HepG2 (cell line): ENCODE data around the gene TMEM187. TPM values are rescaled to one million over a fixed set of nuclear protein-coding genes. Genes with fewer than 3 reads are reported as not detected.
A peak's percentile ranks its signal among the peaks of the same experiment; 100 is the strongest.

ENCODE experiments used
- FOXP1 ChIP-seq, 2 experiments: fragments of 450-650 bp in 1 of 2; IDR thresholded peaks; 2 replicates each; pipeline ENCODE4 v1.6.1; 2017 to 2018; ENCODE audit warnings: antibody characterized with exemption in 1 of 2
- KLF12 ChIP-seq: sonication (generic); formaldehyde crosslinking; IDR thresholded peaks from 2 replicates; pipeline ENCODE4 v1.4.0; 2020; ENCODE audit warnings: missing genetic modification reagents, borderline replicate concordance
- PAWR ChIP-seq: sonication (generic); formaldehyde crosslinking; IDR thresholded peaks from 2 replicates; pipeline ENCODE4 v1.4.0; 2020; ENCODE audit warnings: missing genetic modification reagents, mild to moderate bottlenecking, borderline replicate concordance
- POLR2A ChIP-seq, 2 experiments: IDR thresholded peaks; 2 replicates each; pipeline ENCODE4 v1.6.1; 2011; ENCODE audit warnings: low read depth in 2 of 2, low read length in 2 of 2, mild to moderate bottlenecking in 1 of 2, moderate library complexity in 1 of 2; ENCODE audit not compliant: insufficient read depth in 1 of 2
- RAD51 ChIP-seq: fragments of 450-650 bp; IDR thresholded peaks from 2 replicates; pipeline ENCODE4 v1.6.1; 2016; ENCODE audit warnings: borderline replicate concordance
- TRIM24 ChIP-seq: sonication (generic); formaldehyde crosslinking; IDR thresholded peaks from 2 replicates; pipeline ENCODE4 v1.8.0; 2022; ENCODE audit warnings: mild to moderate bottlenecking, missing genetic modification reagents
- ZMAT3 ChIP-seq: sonication (generic); formaldehyde crosslinking; conservative IDR thresholded peaks from 2 replicates; pipeline ENCODE4 v1.7.0; 2021; ENCODE audit warnings: missing genetic modification reagents
- ZNF3 ChIP-seq: IDR thresholded peaks from 2 replicates; pipeline ENCODE4 v1.7.0; 2017; ENCODE audit warnings: inconsistent platforms
- ZNF720 ChIP-seq: sonication (generic); formaldehyde crosslinking; IDR thresholded peaks from 2 replicates; pipeline ENCODE4 v1.4.0; 2020; ENCODE audit warnings: missing genetic modification reagents
- polyA plus RNA-seq, 8 experiments: library from polyadenylated mRNA; depleted of rRNA in 3 of 8; stranded (reverse) in 7 of 8; unstranded in 1 of 8; fragments of >200 nt; fragmentation: Illumina TruSeq in 4 of 8; extraction: Trizol in 4 of 8; gene quantifications; 2 replicates each; pipeline versions ENCODE4 v1.2.1 to v1.2.3, GENCODE V29; 2011 to 2016; ENCODE audit warnings: low read depth in 4 of 8, missing spikeins in 1 of 8, mixed read lengths in 1 of 8; ENCODE audit not compliant: insufficient read depth in 1 of 8
- total RNA-seq, 5 experiments: library from RNA; depleted of rRNA; stranded (reverse); fragments of >200 nt; fragmentation: Illumina TruSeq; extraction: Trizol; gene quantifications; 2 replicates each; pipeline ENCODE4 v1.2.3, GENCODE V29; 2016; ENCODE audit warnings: low read depth in 1 of 5
- TF ChIP-seq, protein P1 (sequence below): sonication (generic); formaldehyde crosslinking; IDR thresholded peaks from 2 replicates; pipeline ENCODE4 v1.4.0; 2020; ENCODE audit warnings: mild to moderate bottlenecking, missing genetic modification reagents, borderline replicate concordance
- TF ChIP-seq, protein P2 (sequence below): sonication (generic); formaldehyde crosslinking; IDR thresholded peaks from 2 replicates; pipeline ENCODE4 v1.5.1; 2020; ENCODE audit warnings: missing genetic modification reagents, mild to moderate bottlenecking, borderline replicate concordance
- TF ChIP-seq, protein P3 (sequence below): sonication (generic); formaldehyde crosslinking; IDR thresholded peaks from 2 replicates; pipeline ENCODE4 v1.4.0; 2020; ENCODE audit warnings: missing genetic modification reagents
- TF ChIP-seq, protein P4 (sequence below): sonication (generic); formaldehyde crosslinking; IDR thresholded peaks from 2 replicates; pipeline ENCODE4 v1.4.0; 2020; ENCODE audit warnings: missing genetic modification reagents, borderline replicate concordance
- TF ChIP-seq, protein P5 (sequence below): sonication (generic); formaldehyde crosslinking; IDR thresholded peaks from 2 replicates; pipeline ENCODE4 v1.4.0; 2020; ENCODE audit warnings: missing genetic modification reagents

Gene TMEM187
- total and polyA plus RNA-seq, 2 of the 13 experiments (the other 11 are each of a cell fraction or from before 2014, with no cell fraction given): 2.2 to 6.2 TPM

DNA sequence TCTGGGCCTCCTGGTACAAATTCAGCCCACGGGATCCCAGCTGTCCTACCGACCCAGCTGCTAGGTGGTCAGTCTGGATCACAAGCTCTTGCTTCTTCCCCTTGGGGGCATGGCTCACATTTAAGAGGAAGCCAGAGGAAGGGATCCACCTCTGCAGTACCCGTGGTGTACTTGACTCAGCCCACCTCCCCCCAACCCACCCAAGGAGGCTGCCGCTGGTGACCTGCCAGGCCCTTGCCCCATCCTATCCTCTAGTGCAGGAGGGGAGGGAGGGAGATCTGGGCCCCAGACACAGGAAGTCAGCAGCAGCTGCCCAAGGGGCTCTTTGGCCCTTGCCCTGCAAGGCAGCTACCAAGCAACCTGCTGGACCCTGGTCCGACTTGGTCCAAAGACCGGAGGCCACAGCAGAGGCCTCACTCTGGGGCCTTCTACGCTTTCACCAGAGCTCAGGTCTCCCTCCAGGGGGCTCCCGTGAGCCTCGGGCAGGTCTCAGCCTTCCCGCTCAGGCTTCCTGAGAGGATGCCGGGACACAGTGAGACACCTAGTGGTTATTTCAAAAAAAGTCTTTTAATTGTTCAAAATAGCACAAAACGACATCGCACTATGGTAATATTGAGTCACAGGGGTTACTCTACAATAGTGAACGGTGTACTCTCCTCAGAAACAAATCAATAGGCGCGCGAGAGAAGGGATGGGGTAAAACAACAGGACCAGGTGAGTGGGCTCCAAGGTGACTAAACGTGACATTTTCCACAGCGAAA is 25.4 kb upstream of the TMEM187 start (continued):
- TF ChIP-seq, protein P1, sequence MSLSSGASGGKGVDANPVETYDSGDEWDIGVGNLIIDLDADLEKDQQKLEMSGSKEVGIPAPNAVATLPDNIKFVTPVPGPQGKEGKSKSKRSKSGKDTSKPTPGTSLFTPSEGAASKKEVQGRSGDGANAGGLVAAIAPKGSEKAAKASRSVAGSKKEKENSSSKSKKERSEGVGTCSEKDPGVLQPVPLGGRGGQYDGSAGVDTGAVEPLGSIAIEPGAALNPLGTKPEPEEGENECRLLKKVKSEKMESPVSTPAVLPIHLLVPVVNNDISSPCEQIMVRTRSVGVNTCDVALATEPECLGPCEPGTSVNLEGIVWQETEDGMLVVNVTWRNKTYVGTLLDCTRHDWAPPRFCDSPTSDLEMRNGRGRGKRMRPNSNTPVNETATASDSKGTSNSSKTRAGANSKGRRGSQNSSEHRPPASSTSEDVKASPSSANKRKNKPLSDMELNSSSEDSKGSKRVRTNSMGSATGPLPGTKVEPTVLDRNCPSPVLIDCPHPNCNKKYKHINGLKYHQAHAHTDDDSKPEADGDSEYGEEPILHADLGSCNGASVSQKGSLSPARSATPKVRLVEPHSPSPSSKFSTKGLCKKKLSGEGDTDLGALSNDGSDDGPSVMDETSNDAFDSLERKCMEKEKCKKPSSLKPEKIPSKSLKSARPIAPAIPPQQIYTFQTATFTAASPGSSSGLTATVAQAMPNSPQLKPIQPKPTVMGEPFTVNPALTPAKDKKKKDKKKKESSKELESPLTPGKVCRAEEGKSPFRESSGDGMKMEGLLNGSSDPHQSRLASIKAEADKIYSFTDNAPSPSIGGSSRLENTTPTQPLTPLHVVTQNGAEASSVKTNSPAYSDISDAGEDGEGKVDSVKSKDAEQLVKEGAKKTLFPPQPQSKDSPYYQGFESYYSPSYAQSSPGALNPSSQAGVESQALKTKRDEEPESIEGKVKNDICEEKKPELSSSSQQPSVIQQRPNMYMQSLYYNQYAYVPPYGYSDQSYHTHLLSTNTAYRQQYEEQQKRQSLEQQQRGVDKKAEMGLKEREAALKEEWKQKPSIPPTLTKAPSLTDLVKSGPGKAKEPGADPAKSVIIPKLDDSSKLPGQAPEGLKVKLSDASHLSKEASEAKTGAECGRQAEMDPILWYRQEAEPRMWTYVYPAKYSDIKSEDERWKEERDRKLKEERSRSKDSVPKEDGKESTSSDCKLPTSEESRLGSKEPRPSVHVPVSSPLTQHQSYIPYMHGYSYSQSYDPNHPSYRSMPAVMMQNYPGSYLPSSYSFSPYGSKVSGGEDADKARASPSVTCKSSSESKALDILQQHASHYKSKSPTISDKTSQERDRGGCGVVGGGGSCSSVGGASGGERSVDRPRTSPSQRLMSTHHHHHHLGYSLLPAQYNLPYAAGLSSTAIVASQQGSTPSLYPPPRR (CRISPR knock-in tag): no peak
- TF ChIP-seq, protein P2, sequence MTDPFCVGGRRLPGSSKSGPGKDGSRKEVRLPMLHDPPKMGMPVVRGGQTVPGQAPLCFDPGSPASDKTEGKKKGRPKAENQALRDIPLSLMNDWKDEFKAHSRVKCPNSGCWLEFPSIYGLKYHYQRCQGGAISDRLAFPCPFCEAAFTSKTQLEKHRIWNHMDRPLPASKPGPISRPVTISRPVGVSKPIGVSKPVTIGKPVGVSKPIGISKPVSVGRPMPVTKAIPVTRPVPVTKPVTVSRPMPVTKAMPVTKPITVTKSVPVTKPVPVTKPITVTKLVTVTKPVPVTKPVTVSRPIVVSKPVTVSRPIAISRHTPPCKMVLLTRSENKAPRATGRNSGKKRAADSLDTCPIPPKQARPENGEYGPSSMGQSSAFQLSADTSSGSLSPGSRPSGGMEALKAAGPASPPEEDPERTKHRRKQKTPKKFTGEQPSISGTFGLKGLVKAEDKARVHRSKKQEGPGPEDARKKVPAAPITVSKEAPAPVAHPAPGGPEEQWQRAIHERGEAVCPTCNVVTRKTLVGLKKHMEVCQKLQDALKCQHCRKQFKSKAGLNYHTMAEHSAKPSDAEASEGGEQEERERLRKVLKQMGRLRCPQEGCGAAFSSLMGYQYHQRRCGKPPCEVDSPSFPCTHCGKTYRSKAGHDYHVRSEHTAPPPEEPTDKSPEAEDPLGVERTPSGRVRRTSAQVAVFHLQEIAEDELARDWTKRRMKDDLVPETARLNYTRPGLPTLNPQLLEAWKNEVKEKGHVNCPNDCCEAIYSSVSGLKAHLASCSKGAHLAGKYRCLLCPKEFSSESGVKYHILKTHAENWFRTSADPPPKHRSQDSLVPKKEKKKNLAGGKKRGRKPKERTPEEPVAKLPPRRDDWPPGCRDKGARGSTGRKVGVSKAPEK: no peak
- no peak for TF ChIP-seq ZMAT3
- TF ChIP-seq PAWR (CRISPR knock-in tag): no peak
- TF ChIP-seq KLF12 (CRISPR knock-in tag): no peak
- TF ChIP-seq, protein P3, sequence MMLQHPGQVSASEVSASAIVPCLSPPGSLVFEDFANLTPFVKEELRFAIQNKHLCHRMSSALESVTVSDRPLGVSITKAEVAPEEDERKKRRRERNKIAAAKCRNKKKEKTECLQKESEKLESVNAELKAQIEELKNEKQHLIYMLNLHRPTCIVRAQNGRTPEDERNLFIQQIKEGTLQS: no peak
- TF ChIP-seq ZNF720 (CRISPR knock-in tag): no peak
- TF ChIP-seq, protein P4, sequence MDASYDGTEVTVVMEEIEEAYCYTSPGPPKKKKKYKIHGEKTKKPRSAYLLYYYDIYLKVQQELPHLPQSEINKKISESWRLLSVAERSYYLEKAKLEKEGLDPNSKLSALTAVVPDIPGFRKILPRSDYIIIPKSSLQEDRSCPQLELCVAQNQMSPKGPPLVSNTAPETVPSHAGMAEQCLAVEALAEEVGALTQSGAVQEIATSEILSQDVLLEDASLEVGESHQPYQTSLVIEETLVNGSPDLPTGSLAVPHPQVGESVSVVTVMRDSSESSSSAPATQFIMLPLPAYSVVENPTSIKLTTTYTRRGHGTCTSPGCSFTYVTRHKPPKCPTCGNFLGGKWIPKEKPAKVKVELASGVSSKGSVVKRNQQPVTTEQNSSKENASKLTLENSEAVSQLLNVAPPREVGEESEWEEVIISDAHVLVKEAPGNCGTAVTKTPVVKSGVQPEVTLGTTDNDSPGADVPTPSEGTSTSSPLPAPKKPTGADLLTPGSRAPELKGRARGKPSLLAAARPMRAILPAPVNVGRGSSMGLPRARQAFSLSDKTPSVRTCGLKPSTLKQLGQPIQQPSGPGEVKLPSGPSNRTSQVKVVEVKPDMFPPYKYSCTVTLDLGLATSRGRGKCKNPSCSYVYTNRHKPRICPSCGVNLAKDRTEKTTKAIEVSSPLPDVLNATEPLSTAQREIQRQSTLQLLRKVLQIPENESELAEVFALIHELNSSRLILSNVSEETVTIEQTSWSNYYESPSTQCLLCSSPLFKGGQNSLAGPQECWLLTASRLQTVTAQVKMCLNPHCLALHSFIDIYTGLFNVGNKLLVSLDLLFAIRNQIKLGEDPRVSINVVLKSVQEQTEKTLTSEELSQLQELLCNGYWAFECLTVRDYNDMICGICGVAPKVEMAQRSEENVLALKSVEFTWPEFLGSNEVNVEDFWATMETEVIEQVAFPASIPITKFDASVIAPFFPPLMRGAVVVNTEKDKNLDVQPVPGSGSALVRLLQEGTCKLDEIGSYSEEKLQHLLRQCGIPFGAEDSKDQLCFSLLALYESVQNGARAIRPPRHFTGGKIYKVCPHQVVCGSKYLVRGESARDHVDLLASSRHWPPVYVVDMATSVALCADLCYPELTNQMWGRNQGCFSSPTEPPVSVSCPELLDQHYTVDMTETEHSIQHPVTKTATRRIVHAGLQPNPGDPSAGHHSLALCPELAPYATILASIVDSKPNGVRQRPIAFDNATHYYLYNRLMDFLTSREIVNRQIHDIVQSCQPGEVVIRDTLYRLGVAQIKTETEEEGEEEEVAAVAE (CRISPR knock-in tag): no peak
- TF ChIP-seq, protein P5, sequence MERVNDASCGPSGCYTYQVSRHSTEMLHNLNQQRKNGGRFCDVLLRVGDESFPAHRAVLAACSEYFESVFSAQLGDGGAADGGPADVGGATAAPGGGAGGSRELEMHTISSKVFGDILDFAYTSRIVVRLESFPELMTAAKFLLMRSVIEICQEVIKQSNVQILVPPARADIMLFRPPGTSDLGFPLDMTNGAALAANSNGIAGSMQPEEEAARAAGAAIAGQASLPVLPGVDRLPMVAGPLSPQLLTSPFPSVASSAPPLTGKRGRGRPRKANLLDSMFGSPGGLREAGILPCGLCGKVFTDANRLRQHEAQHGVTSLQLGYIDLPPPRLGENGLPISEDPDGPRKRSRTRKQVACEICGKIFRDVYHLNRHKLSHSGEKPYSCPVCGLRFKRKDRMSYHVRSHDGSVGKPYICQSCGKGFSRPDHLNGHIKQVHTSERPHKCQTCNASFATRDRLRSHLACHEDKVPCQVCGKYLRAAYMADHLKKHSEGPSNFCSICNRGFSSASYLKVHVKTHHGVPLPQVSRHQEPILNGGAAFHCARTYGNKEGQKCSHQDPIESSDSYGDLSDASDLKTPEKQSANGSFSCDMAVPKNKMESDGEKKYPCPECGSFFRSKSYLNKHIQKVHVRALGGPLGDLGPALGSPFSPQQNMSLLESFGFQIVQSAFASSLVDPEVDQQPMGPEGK (CRISPR knock-in tag): 0 out of 2 replicates have a peak, but pooled peaks have one; percentile 24
- no peak for TF ChIP-seq TRIM24 (CRISPR knock-in tag)
- no peak for TF ChIP-seq RAD51
- TF ChIP-seq POLR2A (IDR thresholded peaks at IDR 0.05; ENCODE audit: insufficient read depth in 1 of 2, low read depth in 2 of 2, low read length in 2 of 2): no peak
- TF ChIP-seq FOXP1 (IDR thresholded peaks at IDR 0.05): no peak
- TF ChIP-seq FOXP1 (CRISPR knock-in tag; IDR thresholded peaks at IDR 0.05): no peak
- no peak for TF ChIP-seq ZNF3
